PC-3 (cell line): ENCODE measurements around the gene SMAD3.

Experiments used
- EZH2 ChIP-seq: fragments of 300-600 bp; sonication (generic); IDR thresholded peaks from one replicate; pipeline ENCODE4 v1.6.1; 2017; ENCODE audit warnings: antibody characterized with exemption, mild to moderate bottlenecking, low read length; ENCODE audit not compliant: unreplicated experiment
- EZH2phosphoT487 ChIP-seq: fragments of 300-600 bp; sonication (generic); IDR thresholded peaks from 2 replicates; pipeline ENCODE4 v1.6.1; 2018; ENCODE audit warnings: mild to moderate bottlenecking, antibody characterized with exemption, low read length, borderline replicate concordance
- TF ChIP-seq, protein P1 (sequence below): fragments of 300-600 bp; sonication (generic); conservative IDR thresholded peaks from 2 replicates; pipeline ENCODE4 v1.5.1; 2017; ENCODE audit warnings: antibody characterized with exemption, low read depth, mild to moderate bottlenecking, low read length

- TF ChIP-seq, protein P1, sequence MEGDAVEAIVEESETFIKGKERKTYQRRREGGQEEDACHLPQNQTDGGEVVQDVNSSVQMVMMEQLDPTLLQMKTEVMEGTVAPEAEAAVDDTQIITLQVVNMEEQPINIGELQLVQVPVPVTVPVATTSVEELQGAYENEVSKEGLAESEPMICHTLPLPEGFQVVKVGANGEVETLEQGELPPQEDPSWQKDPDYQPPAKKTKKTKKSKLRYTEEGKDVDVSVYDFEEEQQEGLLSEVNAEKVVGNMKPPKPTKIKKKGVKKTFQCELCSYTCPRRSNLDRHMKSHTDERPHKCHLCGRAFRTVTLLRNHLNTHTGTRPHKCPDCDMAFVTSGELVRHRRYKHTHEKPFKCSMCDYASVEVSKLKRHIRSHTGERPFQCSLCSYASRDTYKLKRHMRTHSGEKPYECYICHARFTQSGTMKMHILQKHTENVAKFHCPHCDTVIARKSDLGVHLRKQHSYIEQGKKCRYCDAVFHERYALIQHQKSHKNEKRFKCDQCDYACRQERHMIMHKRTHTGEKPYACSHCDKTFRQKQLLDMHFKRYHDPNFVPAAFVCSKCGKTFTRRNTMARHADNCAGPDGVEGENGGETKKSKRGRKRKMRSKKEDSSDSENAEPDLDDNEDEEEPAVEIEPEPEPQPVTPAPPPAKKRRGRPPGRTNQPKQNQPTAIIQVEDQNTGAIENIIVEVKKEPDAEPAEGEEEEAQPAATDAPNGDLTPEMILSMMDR: no peak
- TF ChIP-seq EZH2 (no peak), EZH2phosphoT487 (no peak)
Measured at GRCh38 chr15:67050062-67050461, 15.3 kb upstream of the SMAD3 start.
